GF-D8 (cell line): ENCODE measurements around the gene SOBP.
"Not testable (repeated sequence)": the region's sequence is repeated elsewhere in the genome, so short reads cannot be mapped to it uniquely, and the experiment has no call there.

ENCODE experiments used
- DNase-seq: peaks from one replicate; lab custom pipeline; 2025; lab: John Stamatoyannopoulos, UW

SOBP gene

GRCh38 chr6:107489636-107490565, at the start of gene SOBP:
Gene SOBP, plus strand, starts transcription at chr6:107490117. Its CDS starts 500 bp downstream, at chr6:107490617.
- no peak for DNase-seq

GRCh38 chr6:107440936-107441335, 49.0 kb upstream of the SOBP start:
- DNase-seq = no peak

GRCh38 chr6:107441682-107442081, 48.2 kb upstream of the SOBP start:
- no peak for DNase-seq

GRCh38 chr6:107442938-107443607, 46.8 kb upstream of the SOBP start:
- no peak for DNase-seq

- DNase-seq = no peak
These were observed 46.2 kb upstream of the SOBP start for GRCh38 chr6:107443608-107444267.

- DNase-seq = no peak
These were observed 45.6 kb upstream of the SOBP start for GRCh38 chr6:107444277-107444676.

- DNase-seq = no peak
These were observed 42.2 kb upstream of the SOBP start for GRCh38 chr6:107447663-107448216.

- no peak for DNase-seq
These were observed 41.1 kb upstream of the SOBP start for GRCh38 chr6:107448776-107449175.

GRCh38 chr6:107458672-107459282, 31.1 kb upstream of the SOBP start:
- peak; percentile 9 for DNase-seq

GRCh38 chr6:107459283-107460082, 30.4 kb upstream of the SOBP start, which contains the start of gene PDSS2:
Gene PDSS2, minus strand, starts transcription at chr6:107459564. Its CDS starts 279 bp downstream, at chr6:107459285.
- peak; percentile 94 for DNase-seq

GRCh38 chr6:107460083-107460631, 29.8 kb upstream of the SOBP start:
- peak; percentile 34 for DNase-seq

- DNase-seq = no peak
These were observed 23.9 kb upstream of the SOBP start for GRCh38 chr6:107466062-107466461.

GRCh38 chr6:107470364-107470763, 19.6 kb upstream of the SOBP start:
- no peak for DNase-seq

GRCh38 chr6:107473660-107474059, 16.3 kb upstream of the SOBP start:
- no peak for DNase-seq

GRCh38 chr6:107475360-107475759, 14.6 kb upstream of the SOBP start:
- DNase-seq = not testable (repeated sequence)

GRCh38 chr6:107475826-107476225, 14.1 kb upstream of the SOBP start:
- not testable (repeated sequence) for DNase-seq

- no peak for DNase-seq
These were observed 10.7 kb upstream of the SOBP start for GRCh38 chr6:107479089-107479690.

GRCh38 chr6:107485157-107485556, 4.8 kb upstream of the SOBP start:
- DNase-seq = no peak

GRCh38 chr6:107488174-107488874, 1.6 kb upstream of the SOBP start:
- no peak for DNase-seq
